Astrocyte (in vitro differentiated cells and primary cell): Measurements from ENCODE around the gene DNAAF5. TPM values are rescaled to one million over a fixed set of nuclear protein-coding genes. Genes with fewer than 3 reads are reported as not detected.
"Not testable (repeated sequence)": the region's sequence is repeated elsewhere in the genome, so short reads cannot be mapped to it uniquely, and the experiment has no call there.

Experiments
- DNase-seq: peaks from one replicate; pipeline ENCODE4 v3.0.0-alpha.2; 2010; ENCODE audit warnings: low read depth
- FAIRE-seq: peaks from 2 replicates; lab custom pipeline; 2011; peaks lifted over from hg19 to GRCh38; lab: Jason Lieb, UNC
- H2AFZ ChIP-seq: 2 replicates; pipeline ENCODE4 v1.6.0; 2012; ENCODE audit warnings: low read depth, low read length, inconsistent platforms
- H3K27ac ChIP-seq: 2 replicates; pipeline ENCODE4 v1.5.1; 2011; ENCODE audit warnings: low read depth, low read length, inconsistent platforms
- H3K27me3 ChIP-seq: 2 replicates; pipeline ENCODE4 v1.6.0; 2011; ENCODE audit warnings: low read length, inconsistent platforms; ENCODE audit not compliant: insufficient read depth
- H3K36me3 ChIP-seq: 2 replicates; pipeline ENCODE4 v1.5.1; 2011; ENCODE audit warnings: low read length, inconsistent platforms; ENCODE audit not compliant: insufficient read depth
- H3K4me1 ChIP-seq: 2 replicates; pipeline ENCODE4 v1.5.1; 2011; ENCODE audit warnings: low read length, inconsistent platforms; ENCODE audit not compliant: insufficient read depth
- H3K4me2 ChIP-seq: 2 replicates; pipeline ENCODE4 v1.6.0; 2012; ENCODE audit warnings: low read length, inconsistent platforms
- H3K4me3 ChIP-seq: 2 replicates; pipeline ENCODE4 v1.5.1; 2011; ENCODE audit warnings: low read depth, mild to moderate bottlenecking, low read length, inconsistent platforms; ENCODE audit not compliant: insufficient read depth
- H3K79me2 ChIP-seq: 2 replicates; pipeline ENCODE4 v1.6.0; 2012; ENCODE audit warnings: mild to moderate bottlenecking, low read length, inconsistent platforms; ENCODE audit not compliant: insufficient read depth
- H3K9ac ChIP-seq: 2 replicates; pipeline ENCODE4 v1.6.0; 2012; ENCODE audit warnings: mild to moderate bottlenecking, low read length, inconsistent platforms
- H3K9me3 ChIP-seq: 2 replicates; pipeline ENCODE4 v1.5.1; 2012; ENCODE audit warnings: low read depth, mild to moderate bottlenecking, low read length, inconsistent platforms; ENCODE audit not compliant: insufficient read depth
- H4K20me1 ChIP-seq: 2 replicates; pipeline ENCODE4 v1.6.0; 2012; ENCODE audit warnings: low read length, inconsistent platforms; ENCODE audit not compliant: insufficient read depth
- H3K27ac Mint-ChIP-seq: one replicate; pipeline ENCODE4 v1.8.0; 2021; ENCODE audit warnings: mild to moderate bottlenecking, mixed read lengths; ENCODE audit not compliant: unreplicated experiment
- H3K27me3 Mint-ChIP-seq: one replicate; pipeline ENCODE4 v1.8.0; 2021; ENCODE audit warnings: low read depth, mixed read lengths; ENCODE audit not compliant: unreplicated experiment
- H3K36me3 Mint-ChIP-seq: one replicate; pipeline ENCODE4 v1.8.0; 2021; ENCODE audit warnings: low read depth, mixed read lengths; ENCODE audit not compliant: unreplicated experiment
- H3K4me1 Mint-ChIP-seq: one replicate; pipeline ENCODE4 v1.8.0; 2021; ENCODE audit warnings: low read depth, mixed read lengths; ENCODE audit not compliant: unreplicated experiment
- H3K4me3 Mint-ChIP-seq: one replicate; pipeline ENCODE4 v1.8.0; 2021; ENCODE audit warnings: mild to moderate bottlenecking, moderate library complexity, mixed read lengths; ENCODE audit not compliant: unreplicated experiment
- H3K9me3 Mint-ChIP-seq: one replicate; pipeline ENCODE4 v1.8.0; 2021; ENCODE audit warnings: mild to moderate bottlenecking, mixed read lengths; ENCODE audit not compliant: unreplicated experiment
- EZH2 ChIP-seq: IDR thresholded peaks from 2 replicates; pipeline ENCODE4 v1.6.1; 2012; ENCODE audit warnings: mild to moderate bottlenecking, low read length, inconsistent platforms; ENCODE audit not compliant: insufficient read depth
- total RNA-seq: library from RNA; stranded (reverse); gene quantifications from 2 replicates; pipeline ENCODE4 v1.2.1, GENCODE V29; 2021
- TF ChIP-seq, protein P1 (sequence below): IDR thresholded peaks from 2 replicates; pipeline ENCODE4 v1.5.1; 2011; ENCODE audit warnings: low read depth, mild to moderate bottlenecking, inconsistent platforms, low read length, moderate library complexity; ENCODE audit not compliant: insufficient read depth

The DNAAF5 gene
- total RNA-seq, 1 donor from 2014 or later, result 24.5 TPM

DNA sequence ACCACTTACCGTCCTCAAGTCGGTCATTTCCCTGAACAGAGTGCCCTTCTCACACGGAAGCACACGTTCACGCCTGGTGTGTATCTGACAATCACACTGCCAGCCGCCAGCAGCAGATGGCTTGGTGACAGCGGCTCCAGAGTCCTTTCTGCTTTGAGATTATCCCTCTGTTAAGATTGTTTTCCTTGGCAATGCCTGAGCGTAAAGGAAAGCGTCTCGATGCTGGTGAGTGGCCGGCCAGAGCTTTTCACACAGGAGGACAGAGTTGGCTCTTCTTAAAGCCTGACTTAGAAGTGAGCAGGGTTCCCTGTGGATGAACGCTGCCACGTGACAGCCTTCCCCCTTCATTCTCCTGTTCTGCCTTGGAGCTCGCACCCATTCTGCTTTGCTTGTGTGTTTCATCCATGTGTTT, 22.6 kb downstream of the DNAAF5 start:
- Mint-ChIP-seq H3K36me3 (peaks cover 25% of the 10 kb centered on the region), H3K4me3 (no peak overlapping the region), H3K9me3 (no peaks in the 10 kb centered on the region), H3K4me1 (no peaks in the 10 kb centered on the region), H3K27me3 (no peaks in the 10 kb centered on the region), H3K27ac (no peak overlapping the region)
- TF ChIP-seq, protein P1, sequence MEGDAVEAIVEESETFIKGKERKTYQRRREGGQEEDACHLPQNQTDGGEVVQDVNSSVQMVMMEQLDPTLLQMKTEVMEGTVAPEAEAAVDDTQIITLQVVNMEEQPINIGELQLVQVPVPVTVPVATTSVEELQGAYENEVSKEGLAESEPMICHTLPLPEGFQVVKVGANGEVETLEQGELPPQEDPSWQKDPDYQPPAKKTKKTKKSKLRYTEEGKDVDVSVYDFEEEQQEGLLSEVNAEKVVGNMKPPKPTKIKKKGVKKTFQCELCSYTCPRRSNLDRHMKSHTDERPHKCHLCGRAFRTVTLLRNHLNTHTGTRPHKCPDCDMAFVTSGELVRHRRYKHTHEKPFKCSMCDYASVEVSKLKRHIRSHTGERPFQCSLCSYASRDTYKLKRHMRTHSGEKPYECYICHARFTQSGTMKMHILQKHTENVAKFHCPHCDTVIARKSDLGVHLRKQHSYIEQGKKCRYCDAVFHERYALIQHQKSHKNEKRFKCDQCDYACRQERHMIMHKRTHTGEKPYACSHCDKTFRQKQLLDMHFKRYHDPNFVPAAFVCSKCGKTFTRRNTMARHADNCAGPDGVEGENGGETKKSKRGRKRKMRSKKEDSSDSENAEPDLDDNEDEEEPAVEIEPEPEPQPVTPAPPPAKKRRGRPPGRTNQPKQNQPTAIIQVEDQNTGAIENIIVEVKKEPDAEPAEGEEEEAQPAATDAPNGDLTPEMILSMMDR, result no peak
- no peak for TF ChIP-seq EZH2
- peaks cover 31% of the 10 kb centered on the region for H4K20me1 ChIP-seq
- H3K4me2 ChIP-seq, result no peak overlapping the region
- no peak overlapping the region for H3K27ac ChIP-seq
- no peak for DNase-seq
- no peak overlapping the region for H2AFZ ChIP-seq
- no peak for FAIRE-seq
- no peaks in the 10 kb centered on the region for H3K9me3 ChIP-seq
- no peaks in the 10 kb centered on the region for H3K27me3 ChIP-seq
- peaks cover 28% of the 10 kb centered on the region for H3K79me2 ChIP-seq
- H3K36me3 ChIP-seq, result peaks cover 5% of the 10 kb centered on the region
- no peak overlapping the region for H3K4me3 ChIP-seq
- no peak overlapping the region for H3K9ac ChIP-seq
- no peaks in the 10 kb centered on the region for H3K4me1 ChIP-seq

DNA sequence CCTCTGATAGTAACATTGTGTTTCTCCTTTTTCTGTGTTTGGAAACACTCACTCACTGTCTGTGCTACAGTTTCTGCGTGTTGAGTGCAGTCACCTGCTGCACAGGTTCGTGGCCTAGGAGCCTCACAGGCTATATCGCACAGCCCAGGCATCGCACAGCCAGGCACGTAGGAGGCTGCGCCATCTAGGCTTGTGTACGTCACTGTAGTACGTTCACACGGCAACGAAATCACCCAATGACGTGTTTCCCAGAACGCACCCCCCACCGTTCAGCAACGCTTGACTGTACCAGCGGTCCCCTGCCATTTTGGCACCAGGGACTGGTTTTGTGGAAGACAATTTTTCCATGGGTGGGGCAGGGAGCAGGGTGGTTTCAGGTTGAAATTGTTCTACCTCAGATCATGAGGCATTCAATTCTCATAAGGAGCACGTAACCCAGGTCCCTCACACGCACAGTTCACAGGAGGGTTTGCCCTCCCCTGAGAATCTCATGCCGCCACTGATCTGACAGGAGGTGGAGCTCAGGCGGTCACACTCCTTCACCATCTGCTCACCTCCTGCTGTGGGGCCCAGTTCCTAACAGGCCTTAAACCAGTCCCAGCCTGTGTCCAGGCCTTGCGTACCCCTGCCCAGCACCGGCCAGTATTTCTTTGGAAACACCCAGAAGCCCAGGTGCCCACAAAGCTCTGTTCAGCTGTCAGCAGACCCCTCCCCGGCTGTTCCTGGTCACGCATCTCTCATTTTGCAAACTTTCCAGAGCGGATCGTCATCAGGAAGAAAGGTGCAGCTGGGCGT, 23.8 kb downstream of the DNAAF5 start:
- Histone ChIP-seq H3K79me2 (peaks cover 28% of the 10 kb centered on the region), H2AFZ (no peak overlapping the region), H3K9ac (no peak overlapping the region), H3K36me3 (peaks cover 11% of the 10 kb centered on the region), H3K4me3 (no peak overlapping the region), H4K20me1 (peaks cover 31% of the 10 kb centered on the region), H3K9me3 (no peaks in the 10 kb centered on the region), H3K4me1 (no peaks in the 10 kb centered on the region), H3K27ac (no peak overlapping the region), H3K27me3 (no peaks in the 10 kb centered on the region), H3K4me2 (no peak overlapping the region)
- Mint-ChIP-seq H3K9me3 (no peaks in the 10 kb centered on the region), H3K4me3 (no peak overlapping the region), H3K4me1 (no peaks in the 10 kb centered on the region), H3K27me3 (no peaks in the 10 kb centered on the region), H3K36me3 (peaks cover 23% of the 10 kb centered on the region), H3K27ac (no peak overlapping the region)
- no peak for DNase-seq
- FAIRE-seq, result no peak
- TF ChIP-seq, protein P1, result no peak

DNA sequence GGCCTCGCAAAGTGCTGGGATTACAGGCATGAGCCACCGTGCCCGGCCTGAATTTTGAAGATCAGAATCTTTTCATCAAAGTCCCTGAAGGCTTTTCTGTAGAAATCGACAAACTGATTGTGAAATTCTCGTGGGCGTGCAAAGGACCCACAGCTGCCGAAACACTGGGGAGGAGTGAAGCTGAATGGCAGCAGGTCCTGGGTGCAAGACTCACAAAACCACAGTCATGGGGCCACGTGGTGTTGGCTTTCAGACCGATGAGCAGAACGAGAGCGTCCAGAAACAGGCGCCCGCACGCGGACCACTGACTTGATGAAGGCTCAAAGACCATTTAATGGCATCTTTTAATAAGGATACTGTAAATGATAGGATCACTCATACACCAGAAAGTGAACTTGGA, 25.3 kb downstream of the DNAAF5 start:
- no peak overlapping the region for H3K27ac Mint-ChIP-seq
- DNase-seq (no peak), FAIRE-seq (no peak)
- Histone ChIP-seq H3K27me3 (no peaks in the 10 kb centered on the region), H3K36me3 (peaks cover 9% of the 10 kb centered on the region), H3K79me2 (peaks cover 25% of the 10 kb centered on the region), H3K9ac (no peak overlapping the region), H3K4me3 (no peak overlapping the region), H3K9me3 (no peaks in the 10 kb centered on the region), H4K20me1 (peaks cover 28% of the 10 kb centered on the region), H3K4me1 (no peaks in the 10 kb centered on the region), H3K27ac (no peak overlapping the region), H3K4me2 (no peak overlapping the region), H2AFZ (no peak overlapping the region)
- TF ChIP-seq, protein P1, result no peak
- TF ChIP-seq EZH2, result no peak
- H3K4me3 Mint-ChIP-seq, result no peak overlapping the region
- H3K4me1 Mint-ChIP-seq, result no peaks in the 10 kb centered on the region
- no peaks in the 10 kb centered on the region for H3K27me3 Mint-ChIP-seq
- H3K36me3 Mint-ChIP-seq, result peaks cover 24% of the 10 kb centered on the region
- no peaks in the 10 kb centered on the region for H3K9me3 Mint-ChIP-seq

DNA sequence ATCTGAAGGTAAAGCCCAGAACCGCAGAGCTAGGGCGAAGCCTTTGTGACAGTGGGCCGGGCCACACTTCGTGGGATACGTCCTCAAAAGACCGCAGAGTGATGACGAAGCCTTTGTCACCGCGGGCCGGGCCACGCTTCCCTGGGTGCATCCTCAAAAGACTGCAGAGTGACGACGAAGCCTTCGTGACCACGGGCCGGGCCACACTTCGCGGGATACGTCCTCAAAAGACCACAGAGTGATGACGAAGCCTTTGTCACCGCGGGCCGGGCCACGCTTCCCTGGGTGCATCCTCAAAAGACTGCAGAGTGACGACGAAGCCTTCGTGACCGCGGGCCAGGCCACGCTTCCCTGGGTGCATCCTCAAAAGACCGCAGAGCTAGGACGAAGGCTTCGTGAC, 25.8 kb downstream of the DNAAF5 start:
- H3K27ac Mint-ChIP-seq, H3K4me3 ChIP-seq, DNase-seq, H3K4me1 ChIP-seq, FAIRE-seq, H3K9me3 Mint-ChIP-seq, H3K4me2 ChIP-seq, H3K27me3 Mint-ChIP-seq, H2AFZ ChIP-seq, H3K4me3 Mint-ChIP-seq, H3K4me1 Mint-ChIP-seq, H3K9me3 ChIP-seq, H3K36me3 ChIP-seq, H3K9ac ChIP-seq, H3K27me3 ChIP-seq, H3K27ac ChIP-seq: not testable (repeated sequence)
- H4K20me1 ChIP-seq, result peaks cover 24% of the 10 kb centered on the region
- H3K79me2 ChIP-seq, result peaks cover 21% of the 10 kb centered on the region
- peaks cover 24% of the 10 kb centered on the region for H3K36me3 Mint-ChIP-seq
